SK-N-SH treated with all-trans-retinoic acid at 6 μM for 48 hours (cell line): Measurements from ENCODE around the gene NKAPD1.

Source experiments
- ARNTL ChIP-seq: fragments of 450-650 bp; formaldehyde crosslinking; IDR thresholded peaks from 2 replicates; pipeline ENCODE4 v1.5.0; 2020; ENCODE audit warnings: low read depth, mild to moderate bottlenecking, moderate library complexity, borderline replicate concordance
- GLIS3 ChIP-seq: fragments of 250-450 bp; sonication (Bioruptor Pico); IDR thresholded peaks from 2 replicates; pipeline ENCODE4 v1.5.0; 2020; ENCODE audit warnings: mild to moderate bottlenecking, moderate library complexity
- ISL1 ChIP-seq: fragments of 250-450 bp; sonication (Bioruptor Pico); IDR thresholded peaks from 2 replicates; pipeline ENCODE4 v2.1.2; 2022; ENCODE audit warnings: mild to moderate bottlenecking, moderate library complexity
- TOX ChIP-seq: fragments of 250-450 bp; sonication (Bioruptor Pico); IDR thresholded peaks from 2 replicates; pipeline ENCODE4 v1.8.0; 2021; ENCODE audit warnings: mild to moderate bottlenecking, moderate library complexity, borderline replicate concordance
- ZFP3 ChIP-seq: fragments of 250-450 bp; sonication (Bioruptor Pico); IDR thresholded peaks from 2 replicates; pipeline ENCODE4 v1.5.0; 2020; ENCODE audit warnings: mild to moderate bottlenecking, moderate library complexity
- TF ChIP-seq, protein P1 (sequence below): fragments of 250-450 bp; sonication (Bioruptor Pico); IDR thresholded peaks from 2 replicates; pipeline ENCODE4 v1.8.0; 2020; ENCODE audit warnings: mild to moderate bottlenecking, moderate library complexity, borderline replicate concordance
- TF ChIP-seq, protein P2 (sequence below): fragments of 250-450 bp; sonication (Bioruptor Pico); IDR thresholded peaks from 2 replicates; pipeline ENCODE4 v1.8.0; 2021; ENCODE audit warnings: low read depth, mild to moderate bottlenecking, moderate library complexity, borderline replicate concordance
- TF ChIP-seq, protein P3 (sequence below): fragments of 250-450 bp; sonication (Bioruptor Pico); IDR thresholded peaks from 2 replicates; pipeline ENCODE4 v1.5.0; 2020; ENCODE audit warnings: mild to moderate bottlenecking, moderate library complexity
- TF ChIP-seq, protein P4 (sequence below): fragments of 250-450 bp; sonication (Bioruptor Pico); IDR thresholded peaks from 2 replicates; pipeline ENCODE4 v1.5.1; 2020; ENCODE audit warnings: low read depth, mild to moderate bottlenecking, moderate library complexity

DNA sequence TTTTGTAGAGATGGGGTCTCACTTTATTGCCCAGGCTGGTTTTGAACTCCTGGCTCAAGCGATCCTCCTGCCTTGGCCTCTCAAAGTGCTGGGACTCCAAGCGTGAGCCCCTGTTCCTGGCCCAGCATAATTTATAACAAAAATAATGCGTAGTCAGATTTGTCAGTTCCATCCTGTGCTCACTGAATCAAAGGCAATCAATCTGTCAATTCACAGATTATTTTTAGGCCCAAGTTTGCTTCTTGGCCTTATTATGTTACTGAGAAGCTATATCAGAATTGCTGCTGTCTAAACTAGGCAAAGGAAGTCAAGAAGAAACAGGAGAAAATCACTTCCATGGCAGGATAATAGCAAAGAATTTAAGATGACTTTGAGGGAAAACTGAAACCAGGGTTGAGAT is 40.2 kb upstream of the NKAPD1 start:
- TF ChIP-seq, protein P1, sequence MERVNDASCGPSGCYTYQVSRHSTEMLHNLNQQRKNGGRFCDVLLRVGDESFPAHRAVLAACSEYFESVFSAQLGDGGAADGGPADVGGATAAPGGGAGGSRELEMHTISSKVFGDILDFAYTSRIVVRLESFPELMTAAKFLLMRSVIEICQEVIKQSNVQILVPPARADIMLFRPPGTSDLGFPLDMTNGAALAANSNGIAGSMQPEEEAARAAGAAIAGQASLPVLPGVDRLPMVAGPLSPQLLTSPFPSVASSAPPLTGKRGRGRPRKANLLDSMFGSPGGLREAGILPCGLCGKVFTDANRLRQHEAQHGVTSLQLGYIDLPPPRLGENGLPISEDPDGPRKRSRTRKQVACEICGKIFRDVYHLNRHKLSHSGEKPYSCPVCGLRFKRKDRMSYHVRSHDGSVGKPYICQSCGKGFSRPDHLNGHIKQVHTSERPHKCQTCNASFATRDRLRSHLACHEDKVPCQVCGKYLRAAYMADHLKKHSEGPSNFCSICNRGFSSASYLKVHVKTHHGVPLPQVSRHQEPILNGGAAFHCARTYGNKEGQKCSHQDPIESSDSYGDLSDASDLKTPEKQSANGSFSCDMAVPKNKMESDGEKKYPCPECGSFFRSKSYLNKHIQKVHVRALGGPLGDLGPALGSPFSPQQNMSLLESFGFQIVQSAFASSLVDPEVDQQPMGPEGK (CRISPR knock-in tag), result no peak
- TF ChIP-seq, protein P2, sequence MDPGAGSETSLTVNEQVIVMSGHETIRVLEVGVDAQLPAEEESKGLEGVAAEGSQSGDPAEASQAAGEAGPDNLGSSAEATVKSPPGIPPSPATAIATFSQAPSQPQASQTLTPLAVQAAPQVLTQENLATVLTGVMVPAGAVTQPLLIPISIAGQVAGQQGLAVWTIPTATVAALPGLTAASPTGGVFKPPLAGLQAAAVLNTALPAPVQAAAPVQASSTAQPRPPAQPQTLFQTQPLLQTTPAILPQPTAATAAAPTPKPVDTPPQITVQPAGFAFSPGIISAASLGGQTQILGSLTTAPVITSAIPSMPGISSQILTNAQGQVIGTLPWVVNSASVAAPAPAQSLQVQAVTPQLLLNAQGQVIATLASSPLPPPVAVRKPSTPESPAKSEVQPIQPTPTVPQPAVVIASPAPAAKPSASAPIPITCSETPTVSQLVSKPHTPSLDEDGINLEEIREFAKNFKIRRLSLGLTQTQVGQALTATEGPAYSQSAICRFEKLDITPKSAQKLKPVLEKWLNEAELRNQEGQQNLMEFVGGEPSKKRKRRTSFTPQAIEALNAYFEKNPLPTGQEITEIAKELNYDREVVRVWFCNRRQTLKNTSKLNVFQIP (CRISPR knock-in tag), result no peak
- TF ChIP-seq ARNTL (no peak), ISL1 (CRISPR knock-in tag) (no peak), ZFP3 (CRISPR knock-in tag) (no peak), TOX (CRISPR knock-in tag) (no peak), GLIS3 (CRISPR knock-in tag) (no peak)
- TF ChIP-seq, protein P3, sequence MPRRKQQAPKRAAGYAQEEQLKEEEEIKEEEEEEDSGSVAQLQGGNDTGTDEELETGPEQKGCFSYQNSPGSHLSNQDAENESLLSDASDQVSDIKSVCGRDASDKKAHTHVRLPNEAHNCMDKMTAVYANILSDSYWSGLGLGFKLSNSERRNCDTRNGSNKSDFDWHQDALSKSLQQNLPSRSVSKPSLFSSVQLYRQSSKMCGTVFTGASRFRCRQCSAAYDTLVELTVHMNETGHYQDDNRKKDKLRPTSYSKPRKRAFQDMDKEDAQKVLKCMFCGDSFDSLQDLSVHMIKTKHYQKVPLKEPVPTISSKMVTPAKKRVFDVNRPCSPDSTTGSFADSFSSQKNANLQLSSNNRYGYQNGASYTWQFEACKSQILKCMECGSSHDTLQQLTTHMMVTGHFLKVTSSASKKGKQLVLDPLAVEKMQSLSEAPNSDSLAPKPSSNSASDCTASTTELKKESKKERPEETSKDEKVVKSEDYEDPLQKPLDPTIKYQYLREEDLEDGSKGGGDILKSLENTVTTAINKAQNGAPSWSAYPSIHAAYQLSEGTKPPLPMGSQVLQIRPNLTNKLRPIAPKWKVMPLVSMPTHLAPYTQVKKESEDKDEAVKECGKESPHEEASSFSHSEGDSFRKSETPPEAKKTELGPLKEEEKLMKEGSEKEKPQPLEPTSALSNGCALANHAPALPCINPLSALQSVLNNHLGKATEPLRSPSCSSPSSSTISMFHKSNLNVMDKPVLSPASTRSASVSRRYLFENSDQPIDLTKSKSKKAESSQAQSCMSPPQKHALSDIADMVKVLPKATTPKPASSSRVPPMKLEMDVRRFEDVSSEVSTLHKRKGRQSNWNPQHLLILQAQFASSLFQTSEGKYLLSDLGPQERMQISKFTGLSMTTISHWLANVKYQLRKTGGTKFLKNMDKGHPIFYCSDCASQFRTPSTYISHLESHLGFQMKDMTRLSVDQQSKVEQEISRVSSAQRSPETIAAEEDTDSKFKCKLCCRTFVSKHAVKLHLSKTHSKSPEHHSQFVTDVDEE (CRISPR knock-in tag), result no peak
- TF ChIP-seq, protein P4, sequence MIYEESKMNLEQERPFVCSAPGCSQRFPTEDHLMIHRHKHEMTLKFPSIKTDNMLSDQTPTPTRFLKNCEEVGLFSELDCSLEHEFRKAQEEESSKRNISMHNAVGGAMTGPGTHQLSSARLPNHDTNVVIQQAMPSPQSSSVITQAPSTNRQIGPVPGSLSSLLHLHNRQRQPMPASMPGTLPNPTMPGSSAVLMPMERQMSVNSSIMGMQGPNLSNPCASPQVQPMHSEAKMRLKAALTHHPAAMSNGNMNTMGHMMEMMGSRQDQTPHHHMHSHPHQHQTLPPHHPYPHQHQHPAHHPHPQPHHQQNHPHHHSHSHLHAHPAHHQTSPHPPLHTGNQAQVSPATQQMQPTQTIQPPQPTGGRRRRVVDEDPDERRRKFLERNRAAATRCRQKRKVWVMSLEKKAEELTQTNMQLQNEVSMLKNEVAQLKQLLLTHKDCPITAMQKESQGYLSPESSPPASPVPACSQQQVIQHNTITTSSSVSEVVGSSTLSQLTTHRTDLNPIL (CRISPR knock-in tag), result no peak
